IMR-90 (cell line): ENCODE measurements around the gene CES1.

Experiments
- BHLHE40 ChIP-seq: fragments of 150-350 bp; IDR thresholded peaks from 2 replicates; pipeline ENCODE4 v1.6.1; 2016; ENCODE audit warnings: mild to moderate bottlenecking, low read depth, low read length
- CEBPB ChIP-seq: IDR thresholded peaks from 2 replicates; pipeline ENCODE4 v1.6.1; 2012; ENCODE audit warnings: low read depth, low read length, improper control_type of control experiment
- CHD1 ChIP-seq: IDR thresholded peaks from 2 replicates; pipeline ENCODE4 v1.6.1; 2012; ENCODE audit warnings: low read depth, low read length, improper control_type of control experiment
- FOS ChIP-seq: fragments of 150-350 bp; IDR thresholded peaks from 2 replicates; pipeline ENCODE4 v1.6.1; 2016; ENCODE audit warnings: low read depth, low read length
- MAFK ChIP-seq: IDR thresholded peaks from 2 replicates; pipeline ENCODE4 v1.6.1; 2012; ENCODE audit warnings: low read depth, low read length, improper control_type of control experiment
- MAZ ChIP-seq: IDR thresholded peaks from 2 replicates; pipeline ENCODE4 v1.6.1; 2012; ENCODE audit warnings: low read depth, mild to moderate bottlenecking, low read length, improper control_type of control experiment, moderate library complexity, borderline replicate concordance
- MXI1 ChIP-seq: IDR thresholded peaks from 2 replicates; pipeline ENCODE4 v1.6.1; 2012; ENCODE audit warnings: low read depth, mild to moderate bottlenecking, low read length, moderate library complexity, borderline replicate concordance
- NFE2L2 ChIP-seq: fragments of 150-350 bp; IDR thresholded peaks from 2 replicates; pipeline ENCODE4 v1.6.1; 2016; ENCODE audit warnings: low read depth, mild to moderate bottlenecking, low read length
- POLR2A ChIP-seq: IDR thresholded peaks from 2 replicates; pipeline ENCODE4 v1.6.1; 2012; ENCODE audit warnings: mild to moderate bottlenecking, low read depth, low read length
- RAD21 ChIP-seq: IDR thresholded peaks from 2 replicates; pipeline ENCODE4 v1.6.1; 2012; ENCODE audit warnings: low read length, improper control_type of control experiment
- RCOR1 ChIP-seq: IDR thresholded peaks from 2 replicates; pipeline ENCODE4 v1.6.1; 2012; ENCODE audit warnings: mild to moderate bottlenecking, low read length, improper control_type of control experiment; ENCODE audit not compliant: insufficient replicate concordance
- RFX5 ChIP-seq: IDR thresholded peaks from 2 replicates; pipeline ENCODE4 v1.8.0; 2012; ENCODE audit warnings: low read depth, mild to moderate bottlenecking, low read length, moderate library complexity
- SMC3 ChIP-seq: fragments of 150-350 bp; IDR thresholded peaks from 2 replicates; pipeline ENCODE4 v1.6.1; 2016; ENCODE audit warnings: low read depth, mild to moderate bottlenecking, antibody characterized with exemption, low read length, moderate library complexity
- TF ChIP-seq, protein P1 (sequence below): conservative IDR thresholded peaks from 2 replicates; pipeline ENCODE4 v1.5.1; 2012; ENCODE audit warnings: mild to moderate bottlenecking, low read depth, low read length, improper control_type of control experiment

GRCh38 chr16:55809851-55810250 lies 23.0 kb downstream of the CES1 start:
- TF ChIP-seq, protein P1, sequence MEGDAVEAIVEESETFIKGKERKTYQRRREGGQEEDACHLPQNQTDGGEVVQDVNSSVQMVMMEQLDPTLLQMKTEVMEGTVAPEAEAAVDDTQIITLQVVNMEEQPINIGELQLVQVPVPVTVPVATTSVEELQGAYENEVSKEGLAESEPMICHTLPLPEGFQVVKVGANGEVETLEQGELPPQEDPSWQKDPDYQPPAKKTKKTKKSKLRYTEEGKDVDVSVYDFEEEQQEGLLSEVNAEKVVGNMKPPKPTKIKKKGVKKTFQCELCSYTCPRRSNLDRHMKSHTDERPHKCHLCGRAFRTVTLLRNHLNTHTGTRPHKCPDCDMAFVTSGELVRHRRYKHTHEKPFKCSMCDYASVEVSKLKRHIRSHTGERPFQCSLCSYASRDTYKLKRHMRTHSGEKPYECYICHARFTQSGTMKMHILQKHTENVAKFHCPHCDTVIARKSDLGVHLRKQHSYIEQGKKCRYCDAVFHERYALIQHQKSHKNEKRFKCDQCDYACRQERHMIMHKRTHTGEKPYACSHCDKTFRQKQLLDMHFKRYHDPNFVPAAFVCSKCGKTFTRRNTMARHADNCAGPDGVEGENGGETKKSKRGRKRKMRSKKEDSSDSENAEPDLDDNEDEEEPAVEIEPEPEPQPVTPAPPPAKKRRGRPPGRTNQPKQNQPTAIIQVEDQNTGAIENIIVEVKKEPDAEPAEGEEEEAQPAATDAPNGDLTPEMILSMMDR: no peak
- no peak for TF ChIP-seq POLR2A
- TF ChIP-seq CEBPB: no peak
- TF ChIP-seq RAD21: no peak
- TF ChIP-seq SMC3: no peak
- TF ChIP-seq FOS: no peak
- TF ChIP-seq MAFK: no peak
- TF ChIP-seq NFE2L2: no peak
- no peak for TF ChIP-seq MAZ
- TF ChIP-seq RFX5: no peak
- no peak for TF ChIP-seq BHLHE40
- TF ChIP-seq CHD1: no peak
- no peak for TF ChIP-seq RCOR1
- no peak for TF ChIP-seq MXI1
